Epithelial cell of esophagus (primary cell): ENCODE measurements around the gene KCNMA1.
A peak's percentile ranks its signal among the peaks of the same experiment; 100 is the strongest.

Experiments used
- DNase-seq: peaks from one replicate; pipeline ENCODE4 v3.0.0; 2010; ENCODE audit warnings: low read depth
- H3K4me3 ChIP-seq: 2 replicates; pipeline ENCODE4 v1.5.1; 2011; ENCODE audit warnings: mild to moderate bottlenecking, low read length, control low read depth
- TF ChIP-seq, protein P1 (sequence below): IDR thresholded peaks from 2 replicates; pipeline ENCODE4 v1.5.1; 2011; ENCODE audit warnings: low read depth, mild to moderate bottlenecking, low read length, control low read depth, inconsistent platforms; ENCODE audit not compliant: insufficient read depth; ENCODE audit errors: missing control alignments

Gene KCNMA1

DNA sequence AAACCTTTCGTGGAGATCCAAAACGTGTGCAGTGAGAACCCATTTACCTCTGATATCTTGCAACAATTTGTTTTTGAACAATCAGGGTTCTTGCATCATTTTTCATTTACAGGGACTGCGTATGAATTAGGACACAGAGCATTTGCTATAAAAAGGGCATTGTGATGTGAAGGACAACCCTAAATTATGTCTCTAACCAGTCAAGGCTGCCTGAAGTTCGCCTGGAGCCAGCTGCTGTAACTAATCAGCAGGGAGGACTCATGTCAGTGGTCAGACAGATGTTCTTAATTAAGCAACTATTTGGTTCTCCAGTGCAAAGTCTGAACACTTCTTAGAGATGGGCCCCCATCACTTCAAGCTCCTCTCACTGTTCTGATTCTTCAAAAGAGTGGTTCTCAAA lies 674.8 kb downstream of the KCNMA1 start:
- TF ChIP-seq, protein P1, sequence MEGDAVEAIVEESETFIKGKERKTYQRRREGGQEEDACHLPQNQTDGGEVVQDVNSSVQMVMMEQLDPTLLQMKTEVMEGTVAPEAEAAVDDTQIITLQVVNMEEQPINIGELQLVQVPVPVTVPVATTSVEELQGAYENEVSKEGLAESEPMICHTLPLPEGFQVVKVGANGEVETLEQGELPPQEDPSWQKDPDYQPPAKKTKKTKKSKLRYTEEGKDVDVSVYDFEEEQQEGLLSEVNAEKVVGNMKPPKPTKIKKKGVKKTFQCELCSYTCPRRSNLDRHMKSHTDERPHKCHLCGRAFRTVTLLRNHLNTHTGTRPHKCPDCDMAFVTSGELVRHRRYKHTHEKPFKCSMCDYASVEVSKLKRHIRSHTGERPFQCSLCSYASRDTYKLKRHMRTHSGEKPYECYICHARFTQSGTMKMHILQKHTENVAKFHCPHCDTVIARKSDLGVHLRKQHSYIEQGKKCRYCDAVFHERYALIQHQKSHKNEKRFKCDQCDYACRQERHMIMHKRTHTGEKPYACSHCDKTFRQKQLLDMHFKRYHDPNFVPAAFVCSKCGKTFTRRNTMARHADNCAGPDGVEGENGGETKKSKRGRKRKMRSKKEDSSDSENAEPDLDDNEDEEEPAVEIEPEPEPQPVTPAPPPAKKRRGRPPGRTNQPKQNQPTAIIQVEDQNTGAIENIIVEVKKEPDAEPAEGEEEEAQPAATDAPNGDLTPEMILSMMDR = no peak
- no peak overlapping the region for H3K4me3 ChIP-seq
- DNase-seq = no peak

- H3K4me3 ChIP-seq = no peak overlapping the region
- TF ChIP-seq, protein P1 = no peak
- DNase-seq = no peak
Measured at GRCh38 chr10:76961841-76962240, 675.8 kb downstream of the KCNMA1 start.

- DNase-seq = no peak
- TF ChIP-seq, protein P1 = no peak
- H3K4me3 ChIP-seq = no peak overlapping the region
Measured at GRCh38 chr10:76959111-76959510, 678.5 kb downstream of the KCNMA1 start.

DNA sequence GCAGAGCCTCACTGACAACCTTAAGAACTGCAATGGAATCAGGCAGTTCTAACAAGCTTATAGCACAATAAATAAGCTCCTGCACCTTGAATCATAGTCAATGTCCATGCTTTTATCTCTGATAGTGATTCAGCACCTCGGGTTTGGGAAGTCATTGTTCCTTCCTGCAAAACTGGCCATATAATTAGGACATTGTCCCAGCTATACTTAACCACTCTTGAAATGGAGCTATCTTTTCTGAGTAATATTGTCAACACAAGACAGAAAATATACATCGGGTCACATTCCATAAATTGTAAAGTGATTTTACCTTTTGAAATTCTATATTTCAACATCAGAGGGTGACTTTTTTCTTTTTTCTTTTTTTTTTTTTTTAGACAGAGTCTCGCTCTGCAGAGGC lies 682.8 kb downstream of the KCNMA1 start:
- no peak overlapping the region for H3K4me3 ChIP-seq
- DNase-seq = no peak
- TF ChIP-seq, protein P1 = no peak

DNA sequence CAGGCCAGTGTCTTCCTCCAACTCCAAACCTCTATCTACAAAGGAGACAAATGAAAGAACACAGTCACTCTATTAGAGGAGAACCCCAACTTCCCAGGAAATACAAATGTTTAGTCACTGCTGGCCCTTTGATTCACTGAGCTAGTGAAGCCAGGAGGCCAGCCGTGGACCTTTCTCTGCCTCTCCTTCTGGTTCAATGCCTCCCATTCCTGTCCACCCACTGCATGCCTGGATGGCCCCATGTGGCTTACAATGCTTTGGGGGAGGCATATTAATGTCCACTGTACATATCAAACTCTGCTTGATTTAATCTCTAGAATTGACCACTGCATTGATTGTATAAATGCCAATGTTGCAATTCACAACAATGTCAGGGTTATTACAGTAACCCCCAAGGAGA lies 687.3 kb downstream of the KCNMA1 start:
- TF ChIP-seq, protein P1 = no peak
- H3K4me3 ChIP-seq = no peak overlapping the region
- no peak for DNase-seq

GRCh38 chr10:76946270-76946669 lies 691.3 kb downstream of the KCNMA1 start:
- peak; percentile 45 for DNase-seq
- TF ChIP-seq, protein P1 = no peak
- no peak overlapping the region for H3K4me3 ChIP-seq

GRCh38 chr10:76945166-76945565 lies 692.4 kb downstream of the KCNMA1 start:
- DNase-seq = no peak
- TF ChIP-seq, protein P1 = no peak
- H3K4me3 ChIP-seq = no peak overlapping the region
